Activated CD4-positive, alpha-beta memory T cell treated with anti-CD3 and anti-CD28 coated beads, Interleukin-2, amount 10 ng/mL, durations not matched to agents 7 days and 5 days (primary cell): ENCODE data around the gene L3MBTL1. TPM values are rescaled to one million over a fixed set of nuclear protein-coding genes. Genes with fewer than 3 reads are reported as not detected.
"Not testable (repeated sequence)": the region's sequence is repeated elsewhere in the genome, so short reads cannot be mapped to it uniquely, and the experiment has no call there.

Source experiments
- CTCF ChIA-PET: fragments of 350-600 bp; sonication (Branson Sonifier 250); formaldehyde crosslinking; loops from one replicate; lab custom pipeline; 2021; ENCODE audit warnings: antibody characterized with exemption, inconsistent platforms; lab: Charles Lee
- POLR2A ChIA-PET: fragments of 350-600 bp; sonication (Branson Sonifier 250); formaldehyde crosslinking; loops from one replicate; lab custom pipeline; 2021; ENCODE audit warnings: antibody characterized with exemption; lab: Charles Lee
- DNase-seq: peaks from one replicate; pipeline ENCODE4 v3.0.0-alpha.2; 2020
- H3K27ac Mint-ChIP-seq: one replicate; pipeline ENCODE4 v1.8.0; 2021; ENCODE audit warnings: mild to moderate bottlenecking, mixed read lengths
- H3K27me3 Mint-ChIP-seq: one replicate; pipeline ENCODE4 v1.8.0; 2021; ENCODE audit warnings: mixed read lengths
- H3K36me3 Mint-ChIP-seq: one replicate; pipeline ENCODE4 v1.8.0; 2021; ENCODE audit warnings: low read depth, mixed read lengths
- H3K4me1 Mint-ChIP-seq: one replicate; pipeline ENCODE4 v1.8.0; 2021; ENCODE audit warnings: mixed read lengths
- H3K4me3 Mint-ChIP-seq: one replicate; pipeline ENCODE4 v1.8.0; 2021; ENCODE audit warnings: mild to moderate bottlenecking, mixed read lengths
- H3K9me3 Mint-ChIP-seq: one replicate; pipeline ENCODE4 v1.8.0; 2021; ENCODE audit warnings: mixed read lengths
- total RNA-seq, 2 experiments: library from RNA; stranded (reverse); gene quantifications; one replicate each; pipeline ENCODE4 v1.2.3, GENCODE V29; 2021

L3MBTL1 gene
- total RNA-seq, 2 experiments from 2014 or later = 7.3 to 7.4 TPM

GRCh38 chr20:43571771-43572170 lies 64.3 kb downstream of the L3MBTL1 start:
- H3K36me3 Mint-ChIP-seq = no peaks in the 10 kb centered on the region
- ChIA-PET POLR2A (no interaction called here), CTCF (no interaction called here)
- no peak overlapping the region for H3K27ac Mint-ChIP-seq
- no peaks in the 10 kb centered on the region for H3K27me3 Mint-ChIP-seq
- H3K4me1 Mint-ChIP-seq = no peaks in the 10 kb centered on the region
- DNase-seq = no peak
- H3K9me3 Mint-ChIP-seq = no peaks in the 10 kb centered on the region
- no peak overlapping the region for H3K4me3 Mint-ChIP-seq

GRCh38 chr20:43572891-43573290 lies 65.4 kb downstream of the L3MBTL1 start:
- no peaks in the 10 kb centered on the region for H3K27me3 Mint-ChIP-seq
- no peaks in the 10 kb centered on the region for H3K36me3 Mint-ChIP-seq
- H3K27ac Mint-ChIP-seq = no peak overlapping the region
- no peak overlapping the region for H3K4me3 Mint-ChIP-seq
- ChIA-PET CTCF (no interaction called here), POLR2A (no interaction called here)
- no peak for DNase-seq
- no peaks in the 10 kb centered on the region for H3K4me1 Mint-ChIP-seq
- no peaks in the 10 kb centered on the region for H3K9me3 Mint-ChIP-seq

- Mint-ChIP-seq H3K4me3 (no peak overlapping the region), H3K36me3 (no peaks in the 10 kb centered on the region), H3K9me3 (no peaks in the 10 kb centered on the region), H3K4me1 (peaks cover 4% of the 10 kb centered on the region), H3K27me3 (no peaks in the 10 kb centered on the region), H3K27ac (no peak overlapping the region)
- CTCF ChIA-PET = no interaction called here
- POLR2A ChIA-PET = interaction anchor here (1.2 kb wide), 1 partner anchor 14 kb away, joined by 3 read pairs; the partner anchor contains the start of gene IFT52
- DNase-seq = no peak
Measured at GRCh38 chr20:43576108-43576507, 68.6 kb downstream of the L3MBTL1 start.

- no peaks in the 10 kb centered on the region for H3K36me3 Mint-ChIP-seq
Measured at GRCh38 chr20:43579861-43580793, 72.6 kb downstream of the L3MBTL1 start.

GRCh38 chr20:43583133-43583864 lies 75.8 kb downstream of the L3MBTL1 start:
- CTCF ChIA-PET = interaction anchor here (0.9 kb wide), 1 partner anchor 45 kb away, joined by 3 read pairs; no protein-coding TSS in a partner anchor

More at GRCh38 chr20:43579861-43580793, 72.6 kb downstream of the L3MBTL1 start:
- ChIA-PET CTCF (interaction anchor here (0.5 kb wide), 1 partner anchor 123 kb away, joined by 3 read pairs; no protein-coding TSS in a partner anchor), POLR2A (interaction anchor here (0.8 kb wide), 1 partner anchor 123 kb away, joined by 3 read pairs; no protein-coding TSS in a partner anchor)
- Mint-ChIP-seq H3K27ac (no peak overlapping the region), H3K9me3 (no peaks in the 10 kb centered on the region), H3K4me3 (no peak overlapping the region), H3K4me1 (peaks cover 4% of the 10 kb centered on the region), H3K27me3 (peaks cover 3% of the 10 kb centered on the region)
- no peak for DNase-seq

GRCh38 chr20:43583982-43584432 lies 76.5 kb downstream of the L3MBTL1 start:
- POLR2A ChIA-PET = no interaction called here

More at GRCh38 chr20:43583133-43583864, 75.8 kb downstream of the L3MBTL1 start:
- Mint-ChIP-seq H3K27me3 (peaks cover 3% of the 10 kb centered on the region), H3K9me3 (no peaks in the 10 kb centered on the region), H3K27ac (no peak overlapping the region), H3K4me1 (peaks cover 4% of the 10 kb centered on the region), H3K36me3 (no peaks in the 10 kb centered on the region), H3K4me3 (no peak overlapping the region)
- POLR2A ChIA-PET = no interaction called here
- DNase-seq = no peak

GRCh38 chr20:43584448-43585136 lies 77.1 kb downstream of the L3MBTL1 start:
- no peak overlapping the region for H3K27ac Mint-ChIP-seq
- no peak for DNase-seq
- no peaks in the 10 kb centered on the region for H3K9me3 Mint-ChIP-seq
- H3K4me3 Mint-ChIP-seq = no peak overlapping the region
- H3K4me1 Mint-ChIP-seq = peaks cover 3% of the 10 kb centered on the region
- ChIA-PET POLR2A (no interaction called here), CTCF (interaction anchor here (1.6 kb wide), 1 partner anchor 136 kb away, joined by 3 read pairs; no protein-coding TSS in a partner anchor)
- H3K36me3 Mint-ChIP-seq = no peaks in the 10 kb centered on the region
- peaks cover 3% of the 10 kb centered on the region for H3K27me3 Mint-ChIP-seq

More at GRCh38 chr20:43583982-43584432, 76.5 kb downstream of the L3MBTL1 start:
- Mint-ChIP-seq H3K27me3 (peaks cover 3% of the 10 kb centered on the region), H3K27ac (no peak overlapping the region), H3K4me1 (peaks cover 4% of the 10 kb centered on the region), H3K4me3 (no peak overlapping the region), H3K9me3 (no peaks in the 10 kb centered on the region), H3K36me3 (no peaks in the 10 kb centered on the region)
- CTCF ChIA-PET = no interaction called here
- DNase-seq = no peak

GRCh38 chr20:43586641-43587040 lies 79.1 kb downstream of the L3MBTL1 start:
- H3K4me3 Mint-ChIP-seq = no peak overlapping the region
- CTCF ChIA-PET = no interaction called here
- no peak for DNase-seq

GRCh38 chr20:43588526-43588925 lies 81.0 kb downstream of the L3MBTL1 start:
- H3K27ac Mint-ChIP-seq, POLR2A ChIA-PET: not testable (repeated sequence)

More at GRCh38 chr20:43586641-43587040, 79.1 kb downstream of the L3MBTL1 start:
- peaks cover 20% of the 10 kb centered on the region for H3K4me1 Mint-ChIP-seq
- no peaks in the 10 kb centered on the region for H3K36me3 Mint-ChIP-seq
- H3K27ac Mint-ChIP-seq = no peak overlapping the region
- POLR2A ChIA-PET = no interaction called here
- H3K27me3 Mint-ChIP-seq = peaks cover 3% of the 10 kb centered on the region
- H3K9me3 Mint-ChIP-seq = no peaks in the 10 kb centered on the region

GRCh38 chr20:43590036-43590391 lies 82.5 kb downstream of the L3MBTL1 start:
- POLR2A ChIA-PET = interaction anchor here (1.1 to 2.4 kb wide), 3 partner anchors 13 to 132 kb away, joined by 3 to 29 read pairs (median 4); partner anchors contain the start of gene SRSF6
- no peaks in the 10 kb centered on the region for H3K9me3 Mint-ChIP-seq
- peak overlapping the region; percentile 73 for H3K4me3 Mint-ChIP-seq
- no peak for DNase-seq
- CTCF ChIA-PET = interaction anchor here (1.3 to 2.1 kb wide), 3 partner anchors 52 to 161 kb away, joined by 3 to 8 read pairs (median 6); no protein-coding TSS in a partner anchor
- H3K36me3 Mint-ChIP-seq = no peaks in the 10 kb centered on the region
- peak overlapping the region; percentile 86 for H3K27ac Mint-ChIP-seq
- no peaks in the 10 kb centered on the region for H3K27me3 Mint-ChIP-seq
- peaks cover 22% of the 10 kb centered on the region for H3K4me1 Mint-ChIP-seq

More at GRCh38 chr20:43588526-43588925, 81.0 kb downstream of the L3MBTL1 start:
- H3K4me3 Mint-ChIP-seq, CTCF ChIA-PET, H3K36me3 Mint-ChIP-seq, H3K27me3 Mint-ChIP-seq, DNase-seq, H3K9me3 Mint-ChIP-seq: not testable (repeated sequence)
- peaks cover 22% of the 10 kb centered on the region for H3K4me1 Mint-ChIP-seq

GRCh38 chr20:43590392-43591303 lies 83.2 kb downstream of the L3MBTL1 start, which contains the start of gene IFT52:
Gene IFT52, plus strand, starts transcription at chr20:43590937. Its CDS starts 3,762 bp downstream, at chr20:43594699.
- H3K27me3 Mint-ChIP-seq = no peaks in the 10 kb centered on the region
- ChIA-PET POLR2A (interaction anchor here (0.8 to 2.4 kb wide), 5 partner anchors 14 to 142 kb away, joined by 3 to 29 read pairs (median 3); partner anchors contain the start of gene SRSF6), CTCF (interaction anchor here (0.6 to 2.1 kb wide), 5 partner anchors 52 to 490 kb away, joined by 3 to 8 read pairs (median 3); no protein-coding TSS in a partner anchor)
- no peaks in the 10 kb centered on the region for H3K9me3 Mint-ChIP-seq
- DNase-seq = peak; percentile 91
- H3K4me1 Mint-ChIP-seq = peaks cover 22% of the 10 kb centered on the region
- H3K27ac Mint-ChIP-seq = peak within 1 kb of the TSS; percentile 86
- no peaks in the 10 kb centered on the region for H3K36me3 Mint-ChIP-seq
- H3K4me3 Mint-ChIP-seq = peak within 1 kb of the TSS; percentile 73
